Upper lobe of right lung (tissue), 1 donor: ENCODE data around the gene ANKS3. TPM values are rescaled to one million over a fixed set of nuclear protein-coding genes. Genes with fewer than 3 reads are reported as not detected.
"Not testable (repeated sequence)": the region's sequence is repeated elsewhere in the genome, so short reads cannot be mapped to it uniquely, and the experiment has no call there.

Experiments used
- ATAC-seq: fragments of 200-7000 bp; cut with Tn5 transposase; one replicate; pipeline ENCODE4 v1.9.1; 2020; ENCODE audit warnings: mild to moderate bottlenecking, moderate library complexity
- DNase-seq: peaks from one replicate; pipeline ENCODE4 v3.0.0-alpha.2; 2020
- H3K27ac ChIP-seq: fragments of 200-600 bp; one replicate; pipeline ENCODE4 v1.8.0; 2022
- H3K27me3 ChIP-seq: fragments of 200-600 bp; one replicate; pipeline ENCODE4 v1.8.0; 2022; ENCODE audit warnings: mild to moderate bottlenecking
- H3K36me3 ChIP-seq: fragments of 200-600 bp; one replicate; pipeline ENCODE4 v1.8.0; 2022
- H3K4me1 ChIP-seq: fragments of 200-600 bp; one replicate; pipeline ENCODE4 v1.8.0; 2022
- H3K4me3 ChIP-seq: fragments of 200-600 bp; one replicate; pipeline ENCODE4 v1.8.0; 2022; ENCODE audit warnings: mild to moderate bottlenecking
- H3K9me3 ChIP-seq: fragments of 200-600 bp; one replicate; pipeline ENCODE4 v1.8.0; 2022
- CTCF ChIP-seq: fragments of 200-600 bp; IDR thresholded peaks from one replicate; pipeline ENCODE4 v1.8.0; 2022; ENCODE audit warnings: antibody characterized with exemption
- intact Hi-C: fragments of 100-400 bp; cut with DNase I; formaldehyde crosslinking; loops from one replicate; pipeline ENCODE4 v1.11.0; 2022
- total RNA-seq: library from RNA; stranded (reverse); fragmentation: NEBNext Ultra II Directional; extraction: Animal tissue kit (Norgen Biotek cat#: 25700); gene quantifications from one replicate; pipeline ENCODE4 v1.2.1, GENCODE V29; 2021
- donor health status: DM: no; HTN: yes; CAD: no; lungs with severe emphysema.

Gene ANKS3
- total RNA-seq, 1 donor from 2014 or later = 20.6 TPM

GRCh38 chr16:4651827-4652226 lies 82.2 kb downstream of the ANKS3 start:
- no peak overlapping the region for H3K4me3 ChIP-seq
- peaks cover 59% of the 10 kb centered on the region for H3K36me3 ChIP-seq
- DNase-seq = no peak
- ATAC-seq = no peak
- H3K9me3 ChIP-seq = no peaks in the 10 kb centered on the region
- H3K27ac ChIP-seq = peak overlapping the region; percentile 77
- intact Hi-C loops = no loop called here
- H3K27me3 ChIP-seq = no peaks in the 10 kb centered on the region
- H3K4me1 ChIP-seq = peaks cover 29% of the 10 kb centered on the region
- no peak for TF ChIP-seq CTCF

GRCh38 chr16:4650443-4651074 lies 83.5 kb downstream of the ANKS3 start:
- peaks cover 26% of the 10 kb centered on the region for H3K4me1 ChIP-seq
- intact Hi-C loops, H3K9me3 ChIP-seq, H3K4me3 ChIP-seq, H3K27ac ChIP-seq, H3K27me3 ChIP-seq: not testable (repeated sequence)
- peaks cover 51% of the 10 kb centered on the region for H3K36me3 ChIP-seq
- ATAC-seq = peak; percentile 40
- TF ChIP-seq CTCF = peak; percentile 72
- peak; percentile 77 for DNase-seq

- no peak for ATAC-seq
- no peak for DNase-seq
- no peaks in the 10 kb centered on the region for H3K27me3 ChIP-seq
- no peaks in the 10 kb centered on the region for H3K9me3 ChIP-seq
- no peak overlapping the region for H3K4me3 ChIP-seq
- peaks cover 44% of the 10 kb centered on the region for H3K36me3 ChIP-seq
- no peak overlapping the region for H3K27ac ChIP-seq
- peaks cover 19% of the 10 kb centered on the region for H3K4me1 ChIP-seq
- TF ChIP-seq CTCF = no peak
- intact Hi-C loops = no loop called here
These were observed 84.2 kb downstream of the ANKS3 start for GRCh38 chr16:4649744-4650442.

- TF ChIP-seq CTCF = no peak
- no peak overlapping the region for H3K27ac ChIP-seq
- H3K9me3 ChIP-seq = no peaks in the 10 kb centered on the region
- intact Hi-C loops = no loop called here
- H3K36me3 ChIP-seq = peaks cover 34% of the 10 kb centered on the region
- ATAC-seq (no peak), DNase-seq (no peak)
- no peak overlapping the region for H3K4me3 ChIP-seq
- H3K4me1 ChIP-seq = peaks cover 18% of the 10 kb centered on the region
- H3K27me3 ChIP-seq = no peaks in the 10 kb centered on the region
These were observed 85.2 kb downstream of the ANKS3 start for GRCh38 chr16:4648917-4649316.

- H3K36me3 ChIP-seq = peaks cover 21% of the 10 kb centered on the region
- peaks cover 16% of the 10 kb centered on the region for H3K4me1 ChIP-seq
- H3K27me3 ChIP-seq = no peaks in the 10 kb centered on the region
- H3K9me3 ChIP-seq = no peaks in the 10 kb centered on the region
- no peak overlapping the region for H3K27ac ChIP-seq
- DNase-seq (no peak), ATAC-seq (no peak)
- intact Hi-C loops = no loop called here
- no peak overlapping the region for H3K4me3 ChIP-seq
- TF ChIP-seq CTCF = no peak
These were observed 86.5 kb downstream of the ANKS3 start for GRCh38 chr16:4647644-4647980.
